ENCODE results near the gene TTBK2. TPM values are rescaled to one million over a fixed set of nuclear protein-coding genes. Genes with fewer than 3 reads are reported as not detected.

The TTBK2 gene
- total and polyA plus RNA-seq, 2 donors (not counting 3 experiments of a cell fraction or from before 2014, with no cell fraction given): 4.4 to 17.1 TPM

- TF ChIP-seq MYC (IDR thresholded peaks at IDR 0.05; ENCODE audit: low read depth, low read length) (no peak), MAX (IDR thresholded peaks at IDR 0.05; ENCODE audit: insufficient read depth, insufficient read length) (no peak), FOS (IDR thresholded peaks at IDR 0.05; ENCODE audit: borderline replicate concordance, insufficient read depth, low read length) (no peak), JUN (IDR thresholded peaks at IDR 0.05; ENCODE audit: borderline replicate concordance, insufficient read depth, insufficient read length, low read depth) (no peak), POLR2A (IDR thresholded peaks at IDR 0.05; ENCODE audit: low read depth, low read length) (no peak), GATA2 (IDR thresholded peaks at IDR 0.05; ENCODE audit: insufficient read depth, insufficient read length, low read depth, low read length) (no peak), POLR2AphosphoS5 (IDR thresholded peaks at IDR 0.05; ENCODE audit: insufficient read depth, low read depth, low read length) (no peak), EZH2 (IDR thresholded peaks at IDR 0.05; ENCODE audit: borderline replicate concordance, low read depth, low read length, severe bottlenecking) (no peak)
- TF ChIP-seq, protein P1, sequence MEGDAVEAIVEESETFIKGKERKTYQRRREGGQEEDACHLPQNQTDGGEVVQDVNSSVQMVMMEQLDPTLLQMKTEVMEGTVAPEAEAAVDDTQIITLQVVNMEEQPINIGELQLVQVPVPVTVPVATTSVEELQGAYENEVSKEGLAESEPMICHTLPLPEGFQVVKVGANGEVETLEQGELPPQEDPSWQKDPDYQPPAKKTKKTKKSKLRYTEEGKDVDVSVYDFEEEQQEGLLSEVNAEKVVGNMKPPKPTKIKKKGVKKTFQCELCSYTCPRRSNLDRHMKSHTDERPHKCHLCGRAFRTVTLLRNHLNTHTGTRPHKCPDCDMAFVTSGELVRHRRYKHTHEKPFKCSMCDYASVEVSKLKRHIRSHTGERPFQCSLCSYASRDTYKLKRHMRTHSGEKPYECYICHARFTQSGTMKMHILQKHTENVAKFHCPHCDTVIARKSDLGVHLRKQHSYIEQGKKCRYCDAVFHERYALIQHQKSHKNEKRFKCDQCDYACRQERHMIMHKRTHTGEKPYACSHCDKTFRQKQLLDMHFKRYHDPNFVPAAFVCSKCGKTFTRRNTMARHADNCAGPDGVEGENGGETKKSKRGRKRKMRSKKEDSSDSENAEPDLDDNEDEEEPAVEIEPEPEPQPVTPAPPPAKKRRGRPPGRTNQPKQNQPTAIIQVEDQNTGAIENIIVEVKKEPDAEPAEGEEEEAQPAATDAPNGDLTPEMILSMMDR (IDR thresholded peaks at IDR 0.05; ENCODE audit: extremely low read depth in 1 of 2, insufficient read depth in 1 of 2, low read depth in 1 of 2, low read length in 2 of 2): no peak
Observed at GRCh38 chr15:42786978-42787377, 133.6 kb downstream of the TTBK2 start.

More at GRCh38 chr15:42786978-42787377, 133.6 kb downstream of the TTBK2 start:
- Histone ChIP-seq H3K27me3 (ENCODE audit: control insufficient read depth in 2 of 2, insufficient read depth in 2 of 2, low read length in 2 of 2) (no peaks in the 10 kb centered on the region), H3K9me3 (replicated peaks; ENCODE audit: control insufficient read depth, insufficient read depth, low read length) (no peaks in the 10 kb centered on the region), H2AFZ (ENCODE audit: low read depth, low read length) (no peak overlapping the region), H3K9me1 (replicated peaks; ENCODE audit: control insufficient read depth, extremely low read depth, insufficient read depth, low read length) (no peaks in the 10 kb centered on the region), H4K20me1 (replicated peaks; ENCODE audit: control insufficient read depth, extremely low read depth, insufficient read depth, low read length) (no peaks in the 10 kb centered on the region), H3K4me3 (replicated peaks in 1 of 3; ENCODE audit: insufficient read depth in 1 of 3, low read depth in 1 of 3, low read length in 3 of 3) (no peak overlapping the region), H3K79me2 (ENCODE audit: control insufficient read depth, insufficient read depth, low read length) (no peaks in the 10 kb centered on the region), H3K27ac (ENCODE audit: insufficient read depth, low read depth, low read length) (no peak overlapping the region), H3K4me2 (ENCODE audit: insufficient read depth, low read length) (no peak overlapping the region), H3K36me3 (ENCODE audit: control insufficient read depth in 2 of 2, extremely low read depth in 1 of 2, insufficient read depth in 2 of 2, low read length in 2 of 2) (peaks cover 3 to 6% of the 10 kb centered on the region in 2 experiments), H3K9ac (replicated peaks; ENCODE audit: extremely low read depth, insufficient read depth, low read length) (no peak overlapping the region), H3K4me1 (ENCODE audit: control insufficient read depth, extremely low read depth, insufficient read depth, low read length) (no peaks in the 10 kb centered on the region)
- dilution Hi-C loops (cut with MboI; ENCODE audit: extremely low pct_ligation_motif_present, low sequenced_read_pairs): no loop called here
- FAIRE-seq (no peak), DNase-seq (ENCODE audit: low read depth, low spot score) (no peak)
- no TSS peak for BruUV-seq (replicated peaks)
- ChIA-PET POLR2A (no interaction called here), CTCF (no interaction called here)
- intact Hi-C loops (cut with micrococcal nuclease): no loop called here
